Measurements from ENCODE around the gene PCBP3. TPM values are rescaled to one million over a fixed set of nuclear protein-coding genes. Genes with fewer than 3 reads are reported as not detected.

PCBP3 gene
- total RNA-seq, 1 experiment from 2014 or later = 15.2 TPM

DNA sequence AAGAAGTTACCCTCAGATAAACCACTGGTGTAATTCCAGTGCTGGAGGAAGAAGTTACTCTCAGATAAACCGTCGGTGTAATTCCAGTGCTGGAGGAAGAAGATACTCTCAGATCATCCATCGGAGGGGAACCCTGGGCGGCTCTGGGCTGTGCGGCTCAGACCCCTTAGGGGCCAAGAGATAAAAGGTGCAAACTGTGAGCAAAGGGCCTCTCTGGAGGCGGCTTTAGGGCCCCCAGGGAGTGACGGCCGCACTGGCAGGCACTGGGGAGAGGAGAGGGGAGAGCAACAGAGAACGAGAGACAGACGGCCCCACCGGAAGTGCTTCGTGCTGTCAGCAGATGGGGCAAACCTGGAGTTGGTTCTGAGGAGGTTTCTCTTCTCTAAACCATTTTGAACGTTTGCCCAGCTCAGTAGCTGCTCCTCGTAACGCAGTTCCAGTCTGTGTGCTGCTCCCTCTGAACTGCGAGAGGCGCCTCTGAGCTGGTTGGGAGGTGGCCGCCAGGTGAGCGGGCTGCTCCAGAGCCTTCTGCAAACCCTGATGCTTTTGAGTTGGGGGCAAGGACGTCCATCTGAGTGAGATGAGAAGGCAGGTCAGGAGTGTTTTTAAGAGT, 275.4 kb downstream of the PCBP3 start:
- no peak for DNase-seq (ENCODE audit: low read depth in 1 of 2, low spot score in 2 of 2)
- Histone ChIP-seq H3K36me3 (no peaks in the 10 kb centered on the region), H3K9me3 (replicated peaks) (peaks cover 3% of the 10 kb centered on the region)

DNA sequence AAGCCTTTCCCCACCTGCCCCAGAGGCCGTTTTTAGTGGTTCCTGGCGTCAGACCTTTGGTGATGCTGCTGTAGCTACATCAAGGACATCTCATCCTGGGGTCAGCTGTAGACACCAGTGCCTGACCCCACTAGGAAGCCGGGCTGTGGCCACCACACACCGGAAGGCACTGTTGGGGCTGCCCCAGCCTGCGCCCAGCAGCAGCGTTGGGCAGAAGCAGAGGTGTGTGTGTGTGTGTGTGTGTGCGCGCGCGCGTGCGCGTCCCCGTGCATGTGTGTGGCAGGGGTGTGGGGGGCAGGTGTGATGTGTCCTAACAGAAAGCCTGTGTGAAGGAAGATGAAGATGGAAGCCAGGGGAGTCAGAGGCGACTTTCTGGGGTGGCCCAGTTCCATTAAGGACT, 276.1 kb downstream of the PCBP3 start:
- peaks cover 3% of the 10 kb centered on the region for H3K9me3 ChIP-seq (replicated peaks)
- no peaks in the 10 kb centered on the region for H3K27me3 ChIP-seq (replicated peaks)
- DNase-seq (ENCODE audit: low read depth in 1 of 2, low spot score in 2 of 2) = no peak
- no peak overlapping the region for H3K4me3 ChIP-seq
- no peaks in the 10 kb centered on the region for H3K4me1 ChIP-seq (replicated peaks)
- H3K27ac ChIP-seq = no peak overlapping the region
- H3K36me3 ChIP-seq = no peaks in the 10 kb centered on the region

More for the DNA sequence above, 275.4 kb downstream of the PCBP3 start:
- no peak overlapping the region for H3K27ac ChIP-seq
- H3K4me1 ChIP-seq (replicated peaks) = no peaks in the 10 kb centered on the region
- H3K4me3 ChIP-seq = no peak overlapping the region
- no peaks in the 10 kb centered on the region for H3K27me3 ChIP-seq (replicated peaks)

DNA sequence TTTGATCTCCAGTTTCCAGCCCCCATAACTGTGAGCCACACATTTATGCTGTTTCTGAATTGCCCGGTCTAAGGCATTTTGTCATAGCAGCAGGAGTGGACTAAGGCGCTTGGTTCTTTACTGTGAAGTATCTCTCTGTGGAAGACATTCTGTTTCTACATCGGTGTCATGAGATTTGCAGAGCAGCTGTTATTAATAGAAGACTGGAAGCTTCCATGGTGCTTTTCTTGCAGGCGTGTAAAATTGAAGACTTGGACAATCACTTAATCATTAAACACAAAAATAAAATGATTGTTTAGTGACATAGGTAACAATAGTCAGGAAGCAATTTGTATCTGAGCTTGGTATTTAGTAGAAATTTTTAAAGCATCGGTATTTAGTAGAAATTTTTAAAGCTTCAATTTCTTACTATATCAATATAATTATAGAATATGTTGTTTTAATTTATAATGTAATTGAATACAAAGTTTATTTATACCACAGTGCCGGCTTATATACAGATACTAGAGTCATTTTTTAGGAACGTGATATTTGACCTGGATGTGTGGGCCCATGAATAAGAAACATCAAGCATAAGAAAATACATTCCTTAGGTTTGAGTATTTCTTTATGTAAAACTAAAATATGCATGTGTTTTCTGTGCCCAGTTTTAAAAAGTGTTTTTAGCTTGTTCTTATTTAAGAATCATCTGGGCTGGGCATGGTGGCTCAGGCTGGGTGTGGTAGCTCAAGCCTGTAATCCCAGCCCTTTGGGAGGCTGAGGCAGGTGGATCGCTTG, 277.5 kb downstream of the PCBP3 start:
- no peak overlapping the region for H3K4me3 ChIP-seq
- H3K9me3 ChIP-seq (replicated peaks) = peaks cover 3% of the 10 kb centered on the region
- no peak overlapping the region for H3K27ac ChIP-seq

DNA sequence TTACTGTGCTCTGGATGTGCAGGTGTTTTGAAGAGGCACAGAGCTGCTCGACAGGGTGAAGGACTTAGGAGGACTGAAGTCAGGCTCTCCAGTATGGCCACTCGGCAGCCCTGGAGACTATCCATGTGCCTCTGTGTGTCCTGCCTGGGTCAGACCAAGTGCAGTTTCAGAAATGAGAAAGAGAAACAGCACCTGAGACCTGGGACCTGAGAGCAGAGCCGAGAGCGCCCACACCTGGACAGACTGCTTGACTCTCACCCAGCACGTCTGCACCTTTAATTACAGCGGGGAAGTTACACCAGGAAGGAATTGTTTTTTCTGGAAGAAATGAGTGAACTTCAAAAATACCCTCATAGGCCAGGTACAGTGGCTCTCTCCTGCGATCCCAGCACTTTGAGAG, 278.4 kb downstream of the PCBP3 start:
- peaks cover 3% of the 10 kb centered on the region for H3K9me3 ChIP-seq (replicated peaks)
- no peaks in the 10 kb centered on the region for H3K36me3 ChIP-seq
- H3K27ac ChIP-seq = no peak overlapping the region
- H3K4me1 ChIP-seq (replicated peaks) = no peaks in the 10 kb centered on the region
- H3K27me3 ChIP-seq (replicated peaks) = no peaks in the 10 kb centered on the region
- DNase-seq (ENCODE audit: low read depth in 1 of 2, low spot score in 2 of 2) = no peak
- H3K4me3 ChIP-seq = no peak overlapping the region

More for the DNA sequence above, 277.5 kb downstream of the PCBP3 start:
- H3K4me1 ChIP-seq (replicated peaks) = no peaks in the 10 kb centered on the region
- H3K27me3 ChIP-seq (replicated peaks) = no peaks in the 10 kb centered on the region
- no peak for DNase-seq (ENCODE audit: low read depth in 1 of 2, low spot score in 2 of 2)
- no peaks in the 10 kb centered on the region for H3K36me3 ChIP-seq

DNA sequence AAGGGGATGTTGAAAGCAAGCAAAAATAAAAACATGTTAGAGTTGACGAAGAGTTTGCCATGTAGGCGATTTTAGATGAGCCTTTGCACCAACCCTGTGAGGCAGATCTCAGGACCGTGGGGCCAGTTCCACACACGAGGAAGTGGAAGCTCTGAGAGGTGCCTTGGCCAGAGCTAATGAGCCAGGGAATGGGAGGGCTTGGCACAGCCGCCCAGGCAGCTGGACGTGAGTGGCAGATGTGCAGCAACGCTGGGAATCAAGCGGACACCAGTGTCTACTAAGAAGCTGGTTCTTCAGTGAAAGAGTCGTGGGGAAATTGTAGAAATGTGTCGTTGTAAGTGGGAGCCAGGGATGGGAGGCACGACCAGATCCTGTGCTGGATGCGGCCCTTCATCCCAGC, 279.1 kb downstream of the PCBP3 start:
- Histone ChIP-seq H3K27me3 (replicated peaks) (no peaks in the 10 kb centered on the region), H3K27ac (no peak overlapping the region), H3K36me3 (no peaks in the 10 kb centered on the region), H3K9me3 (replicated peaks) (peaks cover 3% of the 10 kb centered on the region), H3K4me3 (no peak overlapping the region), H3K4me1 (replicated peaks) (no peaks in the 10 kb centered on the region)
- DNase-seq (ENCODE audit: low read depth in 1 of 2, low spot score in 2 of 2) = no peak

DNA sequence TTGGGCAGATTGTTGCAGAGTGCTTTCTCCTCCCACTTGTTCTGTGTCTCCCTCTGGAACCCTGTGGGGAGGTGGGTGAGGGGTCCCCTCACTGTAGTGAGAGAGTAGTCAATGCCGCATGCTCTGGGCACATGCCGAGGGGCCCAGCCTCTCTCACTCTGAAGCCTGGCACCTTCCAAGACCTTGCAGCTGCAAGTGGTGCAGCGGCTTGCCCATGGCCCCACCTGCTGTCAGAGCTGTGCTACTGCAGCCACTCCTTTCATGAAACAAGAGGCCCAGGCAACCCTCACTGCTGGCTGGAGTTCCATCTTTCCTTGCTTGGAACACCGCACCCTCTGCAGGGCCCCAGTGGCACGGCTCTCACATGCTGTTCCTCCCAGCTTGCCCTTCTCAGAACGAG, 279.6 kb downstream of the PCBP3 start:
- Histone ChIP-seq H3K4me1 (replicated peaks) (no peaks in the 10 kb centered on the region), H3K27ac (no peak overlapping the region), H3K36me3 (no peaks in the 10 kb centered on the region), H3K27me3 (replicated peaks) (no peaks in the 10 kb centered on the region), H3K9me3 (replicated peaks) (peaks cover 3% of the 10 kb centered on the region), H3K4me3 (no peak overlapping the region)
- DNase-seq (ENCODE audit: low read depth in 1 of 2, low spot score in 2 of 2) = peak; percentile 27 to 63

DNA sequence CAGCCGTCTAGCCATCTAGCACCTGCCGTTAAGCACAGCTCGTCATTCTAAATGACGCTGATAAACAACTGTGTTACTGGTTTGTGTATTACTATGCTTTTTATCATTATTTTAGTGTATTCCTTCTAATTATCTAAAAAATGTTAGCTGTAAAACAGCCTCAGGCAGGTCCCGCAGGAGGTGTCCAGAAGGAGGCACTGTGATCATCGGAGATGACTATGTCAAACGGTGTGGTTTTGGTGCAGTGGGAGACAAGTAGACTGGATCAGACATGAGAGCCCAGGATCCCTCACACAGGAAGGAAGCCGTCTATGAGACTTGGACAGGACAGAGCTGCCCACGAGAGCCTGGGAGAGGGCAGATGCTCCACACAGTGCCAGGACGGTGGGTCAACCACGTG, 282.8 kb downstream of the PCBP3 start:
- Histone ChIP-seq H3K36me3 (no peaks in the 10 kb centered on the region), H3K27ac (no peak overlapping the region), H3K4me1 (replicated peaks) (no peaks in the 10 kb centered on the region), H3K9me3 (replicated peaks) (peaks cover 3% of the 10 kb centered on the region), H3K4me3 (no peak overlapping the region), H3K27me3 (replicated peaks) (no peaks in the 10 kb centered on the region)
- DNase-seq (ENCODE audit: low read depth in 1 of 2, low spot score in 2 of 2) = no peak

DNA sequence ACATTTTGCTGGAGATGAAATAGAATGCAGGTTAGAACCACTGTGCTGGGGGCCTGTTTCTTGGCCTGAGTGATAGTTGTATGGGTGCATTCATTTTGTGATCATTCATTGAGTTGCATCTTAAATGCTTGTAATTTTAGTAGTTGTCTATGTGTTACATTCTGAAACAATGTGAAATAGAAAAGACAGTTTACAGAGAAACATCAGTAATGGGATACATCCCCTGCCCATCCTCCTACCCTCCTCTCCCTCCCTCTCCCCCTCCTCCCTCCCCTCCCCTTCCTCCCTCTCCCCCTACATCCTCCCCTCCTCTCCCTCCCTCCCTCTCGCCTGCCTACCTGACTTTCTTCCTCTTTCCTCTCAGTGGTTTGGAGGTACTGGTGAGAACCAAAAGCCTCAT, 283.5 kb downstream of the PCBP3 start:
- Histone ChIP-seq H3K4me1 (replicated peaks) (no peaks in the 10 kb centered on the region), H3K4me3 (no peak overlapping the region), H3K27ac (no peak overlapping the region), H3K36me3 (no peaks in the 10 kb centered on the region), H3K9me3 (replicated peaks) (peaks cover 3% of the 10 kb centered on the region), H3K27me3 (replicated peaks) (no peaks in the 10 kb centered on the region)
- no peak for DNase-seq (ENCODE audit: low read depth in 1 of 2, low spot score in 2 of 2)

DNA sequence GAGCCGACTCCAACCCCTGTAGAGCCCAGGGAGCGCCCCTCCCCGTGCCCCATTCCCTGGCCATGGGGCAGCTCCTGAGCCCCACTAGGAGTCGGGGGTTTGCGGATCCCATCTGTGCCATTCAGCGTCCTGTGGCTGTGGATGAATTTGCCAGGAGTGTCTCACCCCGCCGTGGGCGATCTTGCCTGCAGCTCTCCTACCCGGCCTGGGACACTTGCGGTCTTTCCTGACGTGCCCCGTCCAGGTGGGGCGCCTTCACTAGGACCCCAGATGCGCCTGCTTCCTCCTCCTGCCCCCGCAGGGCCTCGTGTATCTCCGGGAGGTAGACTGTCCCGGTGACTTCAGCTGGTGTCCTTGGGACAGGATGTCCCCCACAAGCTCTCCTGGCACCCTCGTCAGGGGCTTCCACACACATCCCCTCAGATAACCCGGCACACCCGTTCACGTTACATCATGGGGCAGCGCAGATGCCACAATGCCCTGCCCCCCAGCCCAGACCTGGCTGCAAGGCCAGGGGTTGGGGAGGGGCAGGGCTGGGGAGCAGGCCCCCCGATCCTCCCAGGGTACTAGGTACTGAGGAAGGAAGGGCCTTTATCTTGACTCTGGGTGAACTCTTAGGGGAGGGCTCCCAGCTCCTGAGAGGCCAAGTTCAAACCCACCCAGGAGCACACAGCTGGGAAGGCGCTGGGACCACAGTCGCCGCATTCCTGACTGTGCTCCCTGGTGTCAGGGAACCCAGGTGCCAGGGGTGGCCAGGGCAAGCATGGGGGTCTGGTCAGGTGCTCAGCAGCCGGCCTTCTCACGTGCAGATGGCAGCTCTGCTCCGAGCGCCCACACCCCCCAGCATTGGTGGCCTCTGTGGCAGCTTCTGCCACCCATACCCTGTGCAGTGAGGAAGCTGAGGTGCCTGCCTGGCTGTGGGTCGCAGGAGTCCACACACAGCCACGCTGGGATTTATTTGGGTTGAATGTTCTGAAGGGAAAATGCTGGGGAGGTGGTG, 284.6 kb downstream of the PCBP3 start:
- Histone ChIP-seq H3K27ac (no peak overlapping the region), H3K27me3 (replicated peaks) (no peaks in the 10 kb centered on the region), H3K4me3 (no peak overlapping the region), H3K36me3 (no peaks in the 10 kb centered on the region), H3K4me1 (replicated peaks) (no peaks in the 10 kb centered on the region), H3K9me3 (replicated peaks) (no peaks in the 10 kb centered on the region; the same call in 1 of the 2 replicates)
- DNase-seq (ENCODE audit: low read depth in 1 of 2, low spot score in 2 of 2) = no peak

DNA sequence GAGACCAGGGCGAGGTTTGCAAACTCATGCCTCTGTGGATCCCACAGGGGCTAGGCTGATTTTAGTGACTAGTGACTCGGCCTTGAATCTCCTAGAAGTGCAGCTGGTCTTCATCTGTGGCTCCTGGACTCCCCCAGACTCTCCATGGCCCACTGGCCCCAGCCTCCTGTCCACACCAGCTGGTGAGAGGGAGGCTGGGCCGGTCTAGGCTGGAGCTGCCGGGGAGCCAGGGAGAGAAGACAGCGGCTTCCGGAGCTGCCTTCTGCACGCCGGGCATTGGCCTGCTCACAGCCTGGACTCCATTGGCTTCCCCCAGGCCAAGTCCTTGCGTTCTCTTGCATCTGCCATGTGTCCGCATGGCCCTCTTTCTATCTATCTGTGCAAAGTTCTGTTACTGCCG, 285.9 kb downstream of the PCBP3 start:
- Histone ChIP-seq H3K27ac (no peak overlapping the region), H3K4me1 (replicated peaks) (no peaks in the 10 kb centered on the region), H3K9me3 (replicated peaks) (no peaks in the 10 kb centered on the region), H3K27me3 (replicated peaks) (no peaks in the 10 kb centered on the region), H3K36me3 (no peaks in the 10 kb centered on the region), H3K4me3 (no peak overlapping the region)
- DNase-seq (ENCODE audit: low read depth in 1 of 2, low spot score in 2 of 2) = no peak

DNA sequence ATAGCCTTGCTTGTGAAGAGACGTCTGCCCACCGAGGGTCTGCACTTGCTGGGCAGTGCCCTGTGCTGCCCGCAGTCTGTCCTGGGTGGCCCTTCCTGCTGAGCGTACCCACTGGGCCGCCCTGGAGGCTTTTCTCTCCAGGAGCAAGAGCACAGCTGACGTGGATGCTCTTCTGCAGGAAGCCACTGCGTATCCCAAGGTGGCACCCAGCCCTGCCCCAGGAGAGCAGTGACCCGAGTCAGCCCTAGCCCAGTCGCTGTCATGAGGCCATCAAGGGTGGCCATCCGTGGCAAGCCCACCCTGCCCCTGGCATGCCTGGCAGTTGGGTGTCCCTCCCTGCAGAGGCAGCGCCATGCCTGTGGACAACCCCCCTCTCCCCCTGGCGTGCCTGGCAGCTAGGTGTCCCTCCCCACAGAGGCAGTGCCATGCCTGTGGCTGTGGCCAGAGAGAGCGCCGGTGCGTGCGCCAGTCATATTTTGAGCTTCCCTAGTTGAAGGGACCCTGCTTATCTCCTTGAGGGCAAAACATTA, 286.8 kb downstream of the PCBP3 start:
- Histone ChIP-seq H3K4me3 (no peak overlapping the region), H3K27me3 (replicated peaks) (no peaks in the 10 kb centered on the region), H3K27ac (no peak overlapping the region), H3K36me3 (no peaks in the 10 kb centered on the region), H3K4me1 (replicated peaks) (no peaks in the 10 kb centered on the region), H3K9me3 (replicated peaks) (no peaks in the 10 kb centered on the region)
- DNase-seq (ENCODE audit: low read depth in 1 of 2, low spot score in 2 of 2) = no peak

DNA sequence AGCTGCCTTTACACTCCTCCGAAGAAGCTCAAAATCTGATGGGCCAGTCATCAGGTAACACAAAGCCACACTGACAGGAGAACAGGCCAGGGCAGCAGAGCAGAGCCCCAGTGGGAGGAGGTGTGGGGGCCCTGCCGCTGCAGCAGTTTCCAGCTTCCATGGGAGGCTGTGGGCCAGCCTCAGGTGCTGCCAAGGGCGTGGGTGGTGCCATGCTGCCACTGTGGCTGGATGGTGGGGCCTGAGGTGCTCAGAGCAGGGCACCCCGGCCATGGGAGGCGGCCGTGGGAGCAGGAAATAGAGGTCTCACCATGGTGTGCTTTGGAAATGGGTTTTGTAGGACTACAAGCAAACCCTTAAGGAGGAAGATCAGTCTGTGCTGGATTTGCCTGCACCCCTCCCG, 287.3 kb downstream of the PCBP3 start:
- H3K9me3 ChIP-seq (replicated peaks) = no peaks in the 10 kb centered on the region
- H3K27me3 ChIP-seq (replicated peaks) = no peaks in the 10 kb centered on the region
- DNase-seq (ENCODE audit: low read depth in 1 of 2, low spot score in 2 of 2) = no peak
- H3K4me3 ChIP-seq = no peak overlapping the region
- H3K4me1 ChIP-seq (replicated peaks) = no peaks in the 10 kb centered on the region
- H3K36me3 ChIP-seq = no peaks in the 10 kb centered on the region
- no peak overlapping the region for H3K27ac ChIP-seq

DNA sequence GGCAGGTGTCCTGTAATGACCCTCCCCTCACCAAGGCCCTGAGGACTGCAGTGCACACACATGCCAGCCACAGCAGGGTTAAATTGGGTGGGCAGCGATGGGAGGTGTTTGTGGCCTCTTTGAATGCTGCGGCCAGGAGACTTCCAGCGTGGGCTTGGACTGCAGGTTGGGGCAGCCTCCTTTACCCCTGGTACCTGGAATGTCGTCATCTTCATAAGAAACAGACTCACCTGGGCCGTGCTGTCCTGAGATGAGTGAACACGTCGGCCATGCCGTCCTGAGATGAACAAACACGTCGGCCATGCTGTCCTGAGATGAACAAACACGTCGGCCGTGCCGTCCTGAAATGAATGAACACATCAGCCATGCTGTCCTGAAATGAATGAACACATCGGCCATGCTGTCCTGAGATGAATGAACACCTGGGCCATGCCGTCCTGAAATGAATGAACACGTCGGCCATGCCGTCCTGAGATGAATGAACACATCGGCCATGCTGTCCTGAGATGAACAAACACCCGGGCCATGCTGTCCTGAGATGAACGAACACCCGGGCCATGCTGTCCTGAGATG, 288.0 kb downstream of the PCBP3 start:
- Histone ChIP-seq H3K36me3 (no peaks in the 10 kb centered on the region), H3K9me3 (replicated peaks) (no peaks in the 10 kb centered on the region), H3K4me3 (no peak overlapping the region), H3K27me3 (replicated peaks) (no peaks in the 10 kb centered on the region), H3K4me1 (replicated peaks) (no peaks in the 10 kb centered on the region), H3K27ac (no peak overlapping the region)
- no peak for DNase-seq (ENCODE audit: low read depth in 1 of 2, low spot score in 2 of 2)

Data from SJSA1 (cell line).